RCC 7860 (cell line): ENCODE data around the gene ZSWIM9.
"Not testable (repeated sequence)": the region's sequence is repeated elsewhere in the genome, so short reads cannot be mapped to it uniquely, and the experiment has no call there.

ENCODE experiments used
- DNase-seq: peaks from one replicate; pipeline ENCODE4 v3.0.0-alpha.2; 2015; ENCODE audit warnings: low spot score
- FAIRE-seq: peaks from 2 replicates; lab custom pipeline; 2012; peaks lifted over from hg19 to GRCh38; lab: Jason Lieb, UNC

Gene ZSWIM9

DNA sequence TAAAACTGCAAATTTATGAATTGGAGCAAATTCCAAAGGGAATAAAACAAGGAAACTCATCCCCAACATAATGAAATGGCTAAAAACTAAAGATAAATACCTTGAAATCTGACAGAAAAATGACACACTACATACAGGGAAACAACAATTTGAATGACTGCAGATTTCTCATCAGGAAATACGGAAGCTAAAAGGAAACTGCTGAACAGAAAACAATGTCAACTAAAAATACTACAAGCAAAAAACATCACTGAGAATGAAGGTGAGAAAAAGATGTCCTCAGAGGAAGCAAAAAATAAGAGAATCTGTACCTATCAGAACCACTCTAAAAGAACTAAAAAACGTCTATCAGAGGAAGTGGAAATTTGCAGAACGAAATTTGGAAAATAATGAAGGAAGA, 39.5 kb downstream of the ZSWIM9 start:
- FAIRE-seq (no peak), DNase-seq (no peak)

DNA sequence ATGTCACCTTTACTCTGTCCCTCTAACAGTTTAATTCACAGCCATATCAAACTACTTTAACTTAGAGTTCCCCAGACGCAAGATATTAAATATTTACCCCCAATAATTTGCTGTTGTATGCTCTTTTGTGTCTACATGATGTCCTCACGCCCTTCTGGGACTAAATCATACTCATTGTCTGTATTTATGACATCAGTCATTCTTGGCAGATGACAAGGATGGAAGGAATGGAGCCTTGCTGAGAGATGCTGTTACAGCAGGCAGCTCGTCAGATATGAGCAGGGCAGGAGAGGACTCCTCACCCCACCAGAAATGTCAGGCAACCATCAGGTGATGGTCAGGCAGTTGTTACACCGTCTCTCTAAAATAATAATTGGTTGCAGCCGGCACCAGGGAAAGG, 43.5 kb downstream of the ZSWIM9 start:
- FAIRE-seq (no peak), DNase-seq (no peak)

DNA sequence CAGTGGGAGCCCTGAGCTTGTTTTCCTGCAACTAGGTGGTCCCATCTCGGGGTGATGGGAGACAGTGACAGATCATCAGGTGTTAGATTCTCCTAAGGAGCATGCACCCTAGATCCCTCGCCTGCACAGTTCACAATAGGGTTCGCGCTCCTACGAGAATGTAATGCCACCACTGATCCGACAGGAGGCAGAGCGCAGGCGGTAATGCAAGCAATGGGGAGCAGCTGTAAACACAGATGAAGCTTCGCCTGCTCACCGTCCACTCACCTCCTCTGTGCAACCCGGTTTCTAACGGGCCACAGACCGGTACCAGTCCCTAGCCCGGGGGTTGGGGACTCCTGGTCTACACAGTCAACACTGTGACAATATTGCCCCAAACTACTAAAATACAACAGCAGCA, 46.5 kb downstream of the ZSWIM9 start:
- FAIRE-seq = no peak
- DNase-seq = no peak

DNA sequence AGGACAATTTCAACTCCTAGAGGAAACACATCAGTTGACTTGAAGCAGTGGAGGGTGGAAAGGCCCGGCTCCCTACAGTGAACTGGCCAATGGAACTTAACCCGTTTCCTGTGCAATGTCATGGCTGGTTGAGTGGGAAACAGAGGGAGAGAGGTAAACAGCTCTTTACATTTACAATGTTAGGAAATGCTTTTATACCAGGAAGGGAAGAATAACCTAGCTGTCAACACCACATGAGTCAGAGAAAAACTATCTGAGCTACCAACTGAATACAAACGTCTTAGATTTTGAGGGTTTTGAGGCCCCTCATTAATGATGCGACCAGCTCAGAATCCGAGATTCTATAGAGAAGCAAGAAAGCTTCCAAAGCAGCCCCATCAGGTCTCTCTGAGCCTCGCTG, 48.5 kb downstream of the ZSWIM9 start:
- DNase-seq (peak; percentile 16), FAIRE-seq (no peak)

DNA sequence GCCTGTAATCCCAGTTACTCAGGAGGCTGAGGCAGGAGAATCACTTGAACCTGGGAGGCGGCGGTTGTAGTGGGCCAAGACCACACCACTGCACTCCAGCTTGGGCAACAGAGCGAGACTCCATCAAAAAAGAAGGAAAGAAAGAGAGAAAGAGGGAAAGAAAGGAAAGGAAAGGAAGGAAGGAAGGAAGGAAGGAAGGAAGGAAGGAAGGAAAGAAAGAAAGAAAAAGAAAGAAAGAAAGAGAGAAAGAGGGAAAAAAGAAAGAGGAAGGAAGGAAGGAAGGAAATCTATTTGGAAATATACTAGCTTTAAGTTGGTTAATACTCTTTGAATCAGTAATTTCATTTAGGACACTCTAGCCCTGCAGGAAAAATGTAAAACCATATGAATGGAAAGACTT, 50.3 kb downstream of the ZSWIM9 start:
- not testable (repeated sequence) for DNase-seq, FAIRE-seq

DNA sequence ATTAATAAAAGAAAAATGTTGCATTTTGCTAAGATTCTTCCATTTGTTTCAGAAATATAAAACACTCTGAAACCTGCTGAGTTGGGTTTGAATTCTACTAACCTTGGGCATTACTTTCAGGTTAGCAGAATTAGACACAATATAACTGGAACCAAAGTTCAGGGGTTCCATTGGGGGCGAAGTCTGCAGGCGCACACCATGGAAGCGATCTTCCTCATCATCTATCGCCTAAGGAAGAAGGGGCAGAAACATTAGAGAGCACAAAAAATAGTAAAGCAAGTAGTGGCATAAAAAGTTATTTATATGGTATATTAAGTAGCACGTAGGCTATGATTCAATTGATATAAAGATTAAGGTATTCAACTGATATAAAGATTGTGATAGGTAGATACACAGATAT, 51.1 kb downstream of the ZSWIM9 start:
- DNase-seq (no peak), FAIRE-seq (no peak)

DNA sequence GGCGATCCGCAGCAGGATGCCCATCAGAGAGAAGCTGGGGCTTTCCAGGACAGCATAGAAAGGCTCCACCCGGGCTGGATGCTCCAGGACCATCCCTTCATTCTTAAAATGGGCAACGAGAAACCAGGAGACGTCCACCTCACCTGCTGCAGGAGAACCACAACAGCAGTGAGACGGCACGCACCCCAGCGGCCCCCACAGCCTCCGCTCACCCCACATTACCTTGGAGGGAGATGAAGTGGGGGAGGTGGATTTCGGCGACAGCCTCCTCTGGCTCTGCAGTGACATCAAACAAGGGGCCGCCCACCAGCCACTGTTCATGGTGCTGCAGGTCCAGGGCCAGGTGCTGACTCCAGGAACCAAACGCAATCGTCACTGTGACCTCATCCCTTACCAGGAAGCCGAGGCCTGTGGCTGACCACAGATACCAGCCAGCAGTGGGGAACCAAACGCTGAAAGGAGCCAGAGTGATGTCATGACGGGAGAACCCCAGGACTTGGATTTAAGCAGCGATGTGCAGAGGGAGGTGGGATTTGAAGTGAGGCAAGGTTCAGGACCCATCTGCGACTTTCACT, 60.2 kb downstream of the ZSWIM9 start:
- no peak for FAIRE-seq
- no peak for DNase-seq

DNA sequence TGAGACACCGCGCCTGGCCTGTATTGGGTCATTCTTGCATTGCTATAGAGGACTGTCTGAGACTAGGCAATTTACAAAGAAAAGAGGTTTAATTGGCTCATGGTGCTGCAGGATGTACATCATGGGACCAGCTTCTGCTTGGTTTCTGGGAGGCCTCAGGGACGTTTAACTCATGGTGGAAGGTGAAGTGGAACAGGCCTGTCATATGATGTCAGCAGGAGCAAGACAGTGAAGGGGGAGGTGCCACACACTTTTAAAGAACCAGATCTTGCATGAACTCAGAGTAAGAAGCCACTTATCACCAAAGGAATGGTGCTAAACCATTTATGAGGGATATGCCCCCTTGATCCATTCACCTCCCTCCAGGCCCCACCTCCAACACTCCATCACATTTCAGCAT, 66.6 kb downstream of the ZSWIM9 start:
- FAIRE-seq = no peak

DNA sequence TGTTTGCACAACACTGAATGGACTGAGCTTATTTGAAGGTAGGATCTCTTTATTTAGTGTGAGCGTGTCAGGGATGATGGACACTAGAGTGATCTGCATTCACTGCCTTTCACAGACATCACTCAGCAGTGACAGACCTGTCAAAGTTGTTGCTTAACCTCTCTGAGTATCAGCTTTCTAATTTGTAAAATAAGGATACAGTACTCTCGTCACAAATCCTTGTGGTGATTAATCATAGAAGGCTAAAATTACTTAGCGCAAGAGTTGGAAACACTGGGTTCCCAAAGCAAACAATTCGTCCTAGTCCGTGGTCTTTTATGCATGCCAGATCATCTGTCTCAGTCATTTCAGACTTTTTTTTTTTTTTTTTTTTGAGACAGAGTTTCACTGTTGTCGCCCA, 68.6 kb downstream of the ZSWIM9 start:
- FAIRE-seq = no peak

More for the DNA sequence above, 66.6 kb downstream of the ZSWIM9 start:
- DNase-seq = no peak

DNA sequence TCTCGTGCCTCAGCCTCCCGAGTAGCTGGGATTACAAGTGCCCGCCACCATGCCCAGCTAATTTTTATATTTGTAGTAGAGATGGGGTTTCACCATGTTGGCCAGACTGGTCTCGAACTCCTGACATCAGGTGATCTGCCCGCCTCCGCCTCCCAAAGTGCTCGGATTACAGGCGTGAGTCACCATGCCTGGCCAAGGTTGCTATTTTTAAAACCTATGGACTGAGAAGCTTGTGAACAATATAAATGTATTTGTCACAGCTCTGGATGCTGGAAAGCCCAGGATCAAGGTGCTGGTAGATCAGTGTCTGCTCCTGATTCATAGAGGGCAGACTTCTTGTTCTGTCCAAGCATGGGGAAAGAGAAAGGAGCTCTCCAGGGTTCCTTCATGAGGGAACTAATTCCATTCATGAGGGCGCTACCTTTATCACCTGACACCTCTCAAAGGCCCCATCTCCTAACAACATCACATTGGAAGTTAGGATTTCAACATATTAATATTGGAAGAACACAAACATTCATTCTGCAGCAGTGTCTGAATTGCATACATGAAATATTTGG, 69.2 kb downstream of the ZSWIM9 start:
- DNase-seq = no peak
- FAIRE-seq = no peak

More for the DNA sequence above, 68.6 kb downstream of the ZSWIM9 start:
- DNase-seq = no peak

DNA sequence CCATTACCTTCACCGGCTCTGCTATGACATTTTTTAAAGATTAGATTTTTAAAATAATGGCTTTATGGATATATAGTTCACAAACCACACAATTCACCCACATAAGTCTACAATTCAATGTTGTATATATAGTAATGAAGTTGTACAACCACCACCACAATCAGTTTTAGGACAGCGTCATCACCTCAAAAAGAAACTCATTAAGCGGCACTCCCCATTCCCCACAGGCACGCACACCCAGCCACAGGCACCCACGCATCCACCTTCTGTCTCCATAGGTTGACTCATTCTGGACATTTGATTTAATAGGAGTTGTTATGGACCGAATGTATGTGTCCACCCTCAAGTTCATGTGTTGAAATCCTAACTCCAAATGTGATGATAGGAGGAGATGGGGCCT, 71.3 kb downstream of the ZSWIM9 start:
- not testable (repeated sequence) for DNase-seq, FAIRE-seq

DNA sequence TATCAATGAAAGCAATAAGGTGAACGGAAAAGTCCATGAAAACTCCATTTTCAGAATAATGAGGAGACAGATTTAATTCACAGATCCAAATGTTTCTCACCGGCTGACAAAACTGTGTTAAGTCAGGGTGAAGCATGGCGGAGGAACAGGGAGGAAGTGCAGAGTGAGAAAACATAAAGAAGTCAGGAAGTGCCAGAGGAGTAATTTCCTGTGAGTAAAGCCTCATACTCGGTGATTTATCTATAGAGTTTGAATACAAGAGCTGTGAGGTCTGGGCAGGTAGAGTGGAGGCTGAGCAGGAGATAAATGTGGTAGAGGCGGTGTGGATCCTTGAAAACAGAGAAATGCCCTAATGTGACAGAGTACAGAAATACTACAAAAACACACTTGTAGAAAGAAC, 73.8 kb downstream of the ZSWIM9 start:
- FAIRE-seq = no peak
- no peak for DNase-seq

DNA sequence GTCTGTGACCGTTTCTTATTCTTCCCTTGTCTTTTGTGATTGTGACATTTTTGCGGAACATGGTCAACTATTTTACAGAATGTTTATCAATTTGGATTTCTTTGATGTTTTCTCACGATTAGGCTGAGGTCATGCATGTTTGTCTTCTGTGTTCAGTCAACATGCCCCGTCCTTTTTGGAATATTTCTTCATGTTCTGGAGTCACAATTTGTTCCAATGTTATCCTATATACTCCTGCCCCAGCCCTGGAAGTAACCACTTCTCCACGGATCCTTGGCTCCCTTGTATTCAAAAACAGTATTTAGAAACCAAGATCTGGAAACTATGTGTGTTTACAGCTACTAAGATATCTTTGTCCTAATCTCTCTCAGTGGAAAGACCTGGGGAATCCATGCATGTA, 75.6 kb downstream of the ZSWIM9 start:
- DNase-seq (no peak), FAIRE-seq (no peak)

DNA sequence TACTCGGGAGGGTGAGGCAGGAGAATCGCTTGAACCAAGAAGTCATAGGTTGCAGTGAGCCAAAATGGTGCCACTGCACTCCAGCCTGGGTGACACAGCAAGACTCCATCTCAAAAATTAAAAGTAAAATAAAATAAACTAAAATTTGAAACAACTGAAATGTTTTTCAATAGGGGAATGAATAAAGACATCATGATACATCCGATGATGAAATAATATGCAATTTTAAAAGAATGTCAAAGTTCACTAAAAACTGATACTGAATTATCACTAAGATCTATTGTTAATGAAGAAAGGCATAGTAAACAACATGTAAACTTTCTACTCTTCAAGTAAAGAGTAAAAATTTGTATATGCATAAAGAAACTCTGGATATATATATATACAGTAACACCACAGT, 76.7 kb downstream of the ZSWIM9 start:
- FAIRE-seq (no peak), DNase-seq (no peak)
